GM19463 (cell line): ENCODE data around the gene PAX8.

ENCODE experiments used
- ATAC-seq: cut with Tn5 transposase; IDR thresholded peaks from one replicate; pipeline ENCODE4 v1.9.1; 2021; ENCODE audit warnings: mild to moderate bottlenecking, moderate library complexity; ENCODE audit not compliant: unreplicated experiment

PAX8 gene

GRCh38 chr2:113268621-113269360 is 9.9 kb downstream of the PAX8 start:
- ATAC-seq = no peak

GRCh38 chr2:113266431-113266830 is 12.3 kb downstream of the PAX8 start:
- ATAC-seq = no peak

- no peak for ATAC-seq
Measured at GRCh38 chr2:113264713-113265403, 13.9 kb downstream of the PAX8 start.

- no peak for ATAC-seq
Measured at GRCh38 chr2:113263546-113263945, 15.2 kb downstream of the PAX8 start.

GRCh38 chr2:113260991-113261390 is 17.7 kb downstream of the PAX8 start:
- no peak for ATAC-seq

- no peak for ATAC-seq
Measured at GRCh38 chr2:113258471-113259147, 20.1 kb downstream of the PAX8 start.

- ATAC-seq = no peak
Measured at GRCh38 chr2:113257516-113258264, 21.0 kb downstream of the PAX8 start.

- no peak for ATAC-seq
Measured at GRCh38 chr2:113255140-113256070, 23.3 kb downstream of the PAX8 start.

GRCh38 chr2:113253453-113253852 is 25.3 kb downstream of the PAX8 start:
- no peak for ATAC-seq

GRCh38 chr2:113252047-113252590 is 26.6 kb downstream of the PAX8 start:
- ATAC-seq = no peak

GRCh38 chr2:113251118-113251517 is 27.6 kb downstream of the PAX8 start:
- ATAC-seq = no peak

GRCh38 chr2:113248997-113249770 is 29.5 kb downstream of the PAX8 start:
- ATAC-seq = peak; percentile 74

GRCh38 chr2:113246606-113247005 is 32.1 kb downstream of the PAX8 start:
- ATAC-seq = no peak

GRCh38 chr2:113245276-113245711 is 33.4 kb downstream of the PAX8 start:
- no peak for ATAC-seq

- ATAC-seq = no peak
Measured at GRCh38 chr2:113242327-113242726, 36.4 kb downstream of the PAX8 start.

- ATAC-seq = no peak
Measured at GRCh38 chr2:113240915-113241911, 37.5 kb downstream of the PAX8 start.

GRCh38 chr2:113240150-113240914 is 38.4 kb downstream of the PAX8 start:
- no peak for ATAC-seq
